ENCODE results near the gene DTNBP1.

DNA sequence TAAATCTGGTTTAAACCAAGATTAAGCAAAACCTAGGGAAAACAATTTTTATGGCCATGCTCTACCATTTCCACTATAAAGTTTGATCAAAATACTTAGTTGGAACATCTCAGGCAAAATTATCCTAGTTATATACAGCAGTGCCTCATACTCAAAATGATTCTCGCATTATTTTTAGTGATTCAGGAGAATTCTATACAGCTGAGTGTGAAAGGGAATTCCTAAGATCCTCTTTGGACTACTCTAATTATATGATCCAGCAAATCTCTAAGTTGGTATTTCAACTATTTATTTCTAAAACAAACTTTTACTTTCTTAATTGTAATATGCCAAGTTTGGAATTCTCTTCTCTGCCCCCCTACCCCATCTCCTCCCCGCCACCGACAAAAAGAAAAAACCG is 8.6 kb downstream of the DTNBP1 start:
- TF ChIP-seq, protein P1, sequence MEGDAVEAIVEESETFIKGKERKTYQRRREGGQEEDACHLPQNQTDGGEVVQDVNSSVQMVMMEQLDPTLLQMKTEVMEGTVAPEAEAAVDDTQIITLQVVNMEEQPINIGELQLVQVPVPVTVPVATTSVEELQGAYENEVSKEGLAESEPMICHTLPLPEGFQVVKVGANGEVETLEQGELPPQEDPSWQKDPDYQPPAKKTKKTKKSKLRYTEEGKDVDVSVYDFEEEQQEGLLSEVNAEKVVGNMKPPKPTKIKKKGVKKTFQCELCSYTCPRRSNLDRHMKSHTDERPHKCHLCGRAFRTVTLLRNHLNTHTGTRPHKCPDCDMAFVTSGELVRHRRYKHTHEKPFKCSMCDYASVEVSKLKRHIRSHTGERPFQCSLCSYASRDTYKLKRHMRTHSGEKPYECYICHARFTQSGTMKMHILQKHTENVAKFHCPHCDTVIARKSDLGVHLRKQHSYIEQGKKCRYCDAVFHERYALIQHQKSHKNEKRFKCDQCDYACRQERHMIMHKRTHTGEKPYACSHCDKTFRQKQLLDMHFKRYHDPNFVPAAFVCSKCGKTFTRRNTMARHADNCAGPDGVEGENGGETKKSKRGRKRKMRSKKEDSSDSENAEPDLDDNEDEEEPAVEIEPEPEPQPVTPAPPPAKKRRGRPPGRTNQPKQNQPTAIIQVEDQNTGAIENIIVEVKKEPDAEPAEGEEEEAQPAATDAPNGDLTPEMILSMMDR (IDR thresholded peaks at IDR 0.05; ENCODE audit: control extremely low read depth in 1 of 3, insufficient read depth in 1 of 3, low read depth in 1 of 3, low read length in 3 of 3) = no peak
- TF ChIP-seq BRCA1 (IDR thresholded peaks at IDR 0.05; ENCODE audit: low read depth, low read length) (no peak), TEAD4 (IDR thresholded peaks at IDR 0.05; ENCODE audit: low read depth, low read length) (no peak), SRF (IDR thresholded peaks at IDR 0.05; ENCODE audit: low read depth, low read length) (no peak), KDM5A (IDR thresholded peaks at IDR 0.05; ENCODE audit: low read length) (no peak), HDAC2 (IDR thresholded peaks at IDR 0.05; ENCODE audit: borderline replicate concordance in 1 of 2, low read depth in 2 of 2, low read length in 2 of 2) (no peak)
